Type B pancreatic cell (in vitro differentiated cells): ENCODE data around the gene TEX14. TPM values are rescaled to one million over a fixed set of nuclear protein-coding genes. Genes with fewer than 3 reads are reported as not detected.
A peak's percentile ranks its signal among the peaks of the same experiment; 100 is the strongest.
"Not testable (repeated sequence)": the region's sequence is repeated elsewhere in the genome, so short reads cannot be mapped to it uniquely, and the experiment has no call there.

Experiments used
- DNase-seq: peaks from one replicate; pipeline ENCODE4 v3.0.0; 2021; ENCODE audit warnings: mixed read lengths; ENCODE audit not compliant: unreplicated experiment; ENCODE audit errors: extremely low spot score
- H3K27ac Mint-ChIP-seq: 2 replicates; pipeline ENCODE4 v1.8.0; 2021; ENCODE audit warnings: mild to moderate bottlenecking, mixed read lengths
- H3K27me3 Mint-ChIP-seq: 2 replicates; pipeline ENCODE4 v1.8.0; 2021; ENCODE audit warnings: mixed read lengths
- H3K36me3 Mint-ChIP-seq: 2 replicates; pipeline ENCODE4 v1.8.0; 2021; ENCODE audit warnings: mixed read lengths
- H3K4me1 Mint-ChIP-seq: one replicate; pipeline ENCODE4 v1.8.0; 2021; ENCODE audit warnings: mixed read lengths; ENCODE audit not compliant: unreplicated experiment
- H3K4me3 Mint-ChIP-seq: 2 replicates; pipeline ENCODE4 v1.8.0; 2021; ENCODE audit warnings: mild to moderate bottlenecking, mixed read lengths
- H3K9me3 Mint-ChIP-seq: 2 replicates; pipeline ENCODE4 v1.8.0; 2021; ENCODE audit warnings: mixed read lengths
- CTCF ChIP-seq: fragments of 200-600 bp; sonication (generic); conservative IDR thresholded peaks from 2 replicates; pipeline ENCODE4 v1.5.0; 2021; ENCODE audit warnings: antibody characterized with exemption, mild to moderate bottlenecking
- total RNA-seq: library from RNA; stranded (reverse); gene quantifications from 2 replicates; pipeline ENCODE4 v1.2.1, GENCODE V29; 2021; ENCODE audit warnings: low replicate concordance

TEX14 gene
- total RNA-seq, 1 donor from 2014 or later = 0.34 TPM

- peaks cover 5% of the 10 kb centered on the region for H3K27me3 Mint-ChIP-seq
- no peaks in the 10 kb centered on the region for H3K4me1 Mint-ChIP-seq
- TF ChIP-seq CTCF = no peak
- no peaks in the 10 kb centered on the region for H3K36me3 Mint-ChIP-seq
- no peak for DNase-seq
- H3K4me3 Mint-ChIP-seq = no peak overlapping the region
- no peak overlapping the region for H3K27ac Mint-ChIP-seq
- H3K9me3 Mint-ChIP-seq = no peaks in the 10 kb centered on the region
These were observed 101.5 kb downstream of the TEX14 start for GRCh38 chr17:58590377-58590776.

GRCh38 chr17:58587713-58588117 lies 104.1 kb downstream of the TEX14 start:
- no peaks in the 10 kb centered on the region for H3K4me1 Mint-ChIP-seq
- H3K4me3 Mint-ChIP-seq = no peak overlapping the region
- DNase-seq = no peak
- peaks cover 8% of the 10 kb centered on the region for H3K27me3 Mint-ChIP-seq
- no peaks in the 10 kb centered on the region for H3K9me3 Mint-ChIP-seq
- H3K27ac Mint-ChIP-seq = no peak overlapping the region
- H3K36me3 Mint-ChIP-seq = no peaks in the 10 kb centered on the region
- peak; percentile 93 for TF ChIP-seq CTCF

GRCh38 chr17:58586009-58586644 lies 105.7 kb downstream of the TEX14 start:
- no peaks in the 10 kb centered on the region for H3K9me3 Mint-ChIP-seq
- no peak overlapping the region for H3K4me3 Mint-ChIP-seq
- no peak for TF ChIP-seq CTCF
- H3K4me1 Mint-ChIP-seq = no peaks in the 10 kb centered on the region
- H3K36me3 Mint-ChIP-seq = no peaks in the 10 kb centered on the region
- no peak overlapping the region for H3K27ac Mint-ChIP-seq
- no peak for DNase-seq
- H3K27me3 Mint-ChIP-seq = peaks cover 8% of the 10 kb centered on the region

- H3K4me1 Mint-ChIP-seq = no peaks in the 10 kb centered on the region
These were observed 106.3 kb downstream of the TEX14 start for GRCh38 chr17:58585554-58585953.

GRCh38 chr17:58583486-58583885 lies 108.4 kb downstream of the TEX14 start:
- Mint-ChIP-seq H3K27ac (no peak overlapping the region), H3K27me3 (peaks cover 8% of the 10 kb centered on the region), H3K4me1 (no peaks in the 10 kb centered on the region), H3K36me3 (no peaks in the 10 kb centered on the region), H3K9me3 (no peaks in the 10 kb centered on the region), H3K4me3 (no peak overlapping the region)
- DNase-seq = no peak
- TF ChIP-seq CTCF = no peak

More at GRCh38 chr17:58585554-58585953, 106.3 kb downstream of the TEX14 start:
- Mint-ChIP-seq H3K36me3 (no peaks in the 10 kb centered on the region), H3K9me3 (no peaks in the 10 kb centered on the region), H3K27me3 (peaks cover 8% of the 10 kb centered on the region), H3K4me3 (no peak overlapping the region), H3K27ac (no peak overlapping the region)
- TF ChIP-seq CTCF = no peak
- DNase-seq = no peak

- not testable (repeated sequence) for H3K4me1 Mint-ChIP-seq, DNase-seq, H3K27ac Mint-ChIP-seq, H3K9me3 Mint-ChIP-seq, H3K4me3 Mint-ChIP-seq, H3K27me3 Mint-ChIP-seq, H3K36me3 Mint-ChIP-seq
These were observed 109.1 kb downstream of the TEX14 start for GRCh38 chr17:58582718-58583117.
